GM10266 (cell line): ENCODE data around the gene ZBTB48.

Source experiments
- DNase-seq: peaks from one replicate; pipeline ENCODE4 v3.0.0; 2012; ENCODE audit errors: extremely low spot score
- TF ChIP-seq, protein P1 (sequence below): IDR thresholded peaks from 2 replicates; pipeline ENCODE4 v1.5.1; 2012; ENCODE audit warnings: mild to moderate bottlenecking, low read depth; ENCODE audit not compliant: control insufficient read depth, insufficient read depth; ENCODE audit errors: missing control alignments

Gene ZBTB48

DNA sequence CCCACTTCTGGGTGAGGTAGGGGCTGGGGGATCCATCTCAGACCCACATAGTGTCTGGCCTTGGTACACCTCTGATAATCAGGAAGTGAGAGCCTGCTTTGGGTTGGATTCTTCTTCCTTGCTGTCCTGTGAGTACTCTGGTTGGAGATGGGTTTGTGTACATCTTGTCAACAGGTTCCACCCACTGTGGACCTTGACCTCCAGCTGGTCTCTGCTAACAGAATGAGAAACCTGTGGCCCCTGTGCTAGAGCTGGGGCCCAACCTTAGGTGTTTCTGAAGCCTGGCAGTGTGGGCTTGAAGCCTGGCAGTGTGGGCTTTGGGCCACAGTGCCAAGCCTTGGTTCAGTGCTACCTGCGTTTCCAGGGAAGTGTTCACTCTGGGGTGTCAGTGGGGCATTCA, 2.6 kb downstream of the ZBTB48 start:
- TF ChIP-seq, protein P1, sequence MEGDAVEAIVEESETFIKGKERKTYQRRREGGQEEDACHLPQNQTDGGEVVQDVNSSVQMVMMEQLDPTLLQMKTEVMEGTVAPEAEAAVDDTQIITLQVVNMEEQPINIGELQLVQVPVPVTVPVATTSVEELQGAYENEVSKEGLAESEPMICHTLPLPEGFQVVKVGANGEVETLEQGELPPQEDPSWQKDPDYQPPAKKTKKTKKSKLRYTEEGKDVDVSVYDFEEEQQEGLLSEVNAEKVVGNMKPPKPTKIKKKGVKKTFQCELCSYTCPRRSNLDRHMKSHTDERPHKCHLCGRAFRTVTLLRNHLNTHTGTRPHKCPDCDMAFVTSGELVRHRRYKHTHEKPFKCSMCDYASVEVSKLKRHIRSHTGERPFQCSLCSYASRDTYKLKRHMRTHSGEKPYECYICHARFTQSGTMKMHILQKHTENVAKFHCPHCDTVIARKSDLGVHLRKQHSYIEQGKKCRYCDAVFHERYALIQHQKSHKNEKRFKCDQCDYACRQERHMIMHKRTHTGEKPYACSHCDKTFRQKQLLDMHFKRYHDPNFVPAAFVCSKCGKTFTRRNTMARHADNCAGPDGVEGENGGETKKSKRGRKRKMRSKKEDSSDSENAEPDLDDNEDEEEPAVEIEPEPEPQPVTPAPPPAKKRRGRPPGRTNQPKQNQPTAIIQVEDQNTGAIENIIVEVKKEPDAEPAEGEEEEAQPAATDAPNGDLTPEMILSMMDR = no peak
- DNase-seq = peak; percentile 12

DNA sequence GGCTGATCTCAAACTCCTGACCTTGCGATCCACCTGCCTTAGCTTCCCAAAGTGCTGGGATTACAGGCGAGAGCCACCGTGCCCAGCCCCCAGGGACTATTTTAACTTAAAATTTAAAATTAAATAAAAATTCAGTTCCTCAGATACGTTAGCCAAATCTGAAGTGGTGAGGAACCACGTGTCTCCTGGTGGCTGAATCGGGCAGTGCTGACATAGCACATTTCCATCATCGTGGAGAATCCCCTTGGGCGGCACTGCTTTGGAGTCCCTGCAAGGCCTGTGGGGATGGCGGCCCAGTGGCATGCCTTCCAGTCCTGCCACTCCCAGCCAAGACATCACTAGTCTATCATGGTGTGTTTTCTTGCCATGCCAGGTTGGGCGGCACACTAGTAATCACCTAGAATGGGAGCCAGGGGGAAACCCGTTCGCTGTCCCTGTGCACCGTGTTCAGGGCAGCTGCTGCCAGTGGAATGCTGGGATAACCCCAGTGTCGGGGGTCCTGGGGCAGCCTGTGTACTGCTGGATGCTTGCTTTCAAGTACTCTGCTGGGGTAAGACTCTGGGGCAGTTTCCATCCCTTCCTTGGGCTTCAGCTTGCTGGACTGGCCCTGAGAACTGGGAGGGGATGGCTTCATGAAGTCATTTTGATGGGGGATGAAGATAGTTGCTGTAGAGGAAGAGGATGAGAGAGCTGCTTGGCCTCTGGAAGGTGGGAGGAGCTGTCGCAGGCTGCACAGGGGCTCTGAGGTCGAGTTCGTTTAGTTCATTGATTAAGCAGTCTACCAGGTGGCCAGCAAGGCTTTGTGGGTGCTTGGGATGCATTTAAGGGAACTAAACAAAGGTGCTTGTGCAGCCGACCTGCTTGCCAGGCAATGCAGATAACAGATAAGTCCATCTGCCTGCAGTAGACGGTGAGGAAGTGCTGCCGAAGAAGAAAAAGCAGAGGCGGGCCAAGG, 4.6 kb downstream of the ZBTB48 start:
- TF ChIP-seq, protein P1 = no peak
- DNase-seq = peak; percentile 5

DNA sequence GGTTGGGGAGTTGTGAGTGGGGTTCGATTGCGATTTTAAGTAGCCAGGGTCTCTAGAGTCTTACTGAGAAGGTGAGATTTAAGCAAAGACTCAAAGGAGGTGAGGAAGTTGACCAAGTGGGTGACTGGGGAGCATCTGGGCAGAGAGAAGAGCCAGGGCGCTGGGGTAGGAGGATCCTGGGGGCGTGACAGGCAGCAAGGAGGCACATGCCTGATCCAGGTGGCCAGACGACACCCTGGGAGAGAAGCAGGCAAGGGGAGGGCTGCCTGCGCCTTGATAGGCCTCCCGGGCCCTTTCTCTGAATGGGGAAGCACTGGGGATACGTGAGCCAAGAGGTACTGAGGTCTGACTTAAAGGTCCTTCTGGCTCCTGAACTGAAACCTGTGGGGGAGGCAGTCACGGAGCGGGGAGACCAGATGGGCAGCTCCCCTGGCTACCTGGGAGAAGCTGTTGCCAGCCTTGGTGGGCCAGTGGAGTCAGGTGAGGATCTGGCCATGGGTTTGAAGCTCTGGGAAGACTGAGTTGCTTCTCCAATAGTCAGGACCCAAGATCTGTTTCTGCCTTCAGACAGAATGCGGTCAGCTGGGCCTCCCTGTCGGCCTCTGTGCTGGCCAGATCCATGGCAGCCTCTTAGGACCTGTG, 5.4 kb downstream of the ZBTB48 start:
- DNase-seq = peak; percentile 8
- TF ChIP-seq, protein P1 = no peak

DNA sequence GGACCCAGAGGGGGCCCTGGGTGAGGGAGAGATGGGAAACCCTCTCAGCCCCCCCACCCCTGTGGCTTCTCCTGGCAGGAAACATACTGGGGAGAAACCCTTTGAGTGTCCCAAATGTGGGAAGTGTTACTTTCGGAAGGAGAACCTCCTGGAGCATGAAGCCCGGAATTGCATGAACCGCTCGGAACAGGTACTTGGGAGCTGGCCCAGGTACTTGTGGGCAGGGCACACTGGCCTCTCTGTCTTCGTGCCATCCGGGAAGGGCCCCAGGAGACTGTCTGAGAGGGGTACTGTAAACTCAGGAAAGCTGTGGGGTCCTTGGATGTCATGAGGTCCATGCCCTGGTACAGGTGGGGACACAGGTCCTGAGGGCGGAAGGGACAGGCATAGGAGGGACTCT, 6.0 kb downstream of the ZBTB48 start:
- TF ChIP-seq, protein P1 = no peak
- peak; percentile 11 for DNase-seq

DNA sequence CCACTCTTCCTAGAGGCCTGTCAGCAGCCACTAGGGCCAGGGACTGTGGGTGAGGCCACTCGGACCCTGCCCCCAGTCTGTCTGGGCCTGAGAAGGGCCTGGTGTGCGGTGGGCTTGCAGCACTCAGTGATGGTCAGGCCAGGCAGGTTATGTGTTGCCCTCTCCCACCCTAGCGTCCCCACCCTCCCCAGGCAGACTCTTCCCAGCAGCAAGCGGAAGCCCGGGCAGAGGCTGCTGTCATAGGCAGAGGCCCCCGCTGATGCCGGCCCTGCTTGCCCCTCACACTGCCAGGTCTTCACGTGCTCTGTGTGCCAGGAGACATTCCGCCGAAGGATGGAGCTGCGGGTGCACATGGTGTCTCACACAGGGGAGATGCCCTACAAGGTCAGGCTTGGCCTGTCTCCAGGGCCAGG, 6.6 kb downstream of the ZBTB48 start:
- TF ChIP-seq, protein P1 = no peak
- DNase-seq = no peak

DNA sequence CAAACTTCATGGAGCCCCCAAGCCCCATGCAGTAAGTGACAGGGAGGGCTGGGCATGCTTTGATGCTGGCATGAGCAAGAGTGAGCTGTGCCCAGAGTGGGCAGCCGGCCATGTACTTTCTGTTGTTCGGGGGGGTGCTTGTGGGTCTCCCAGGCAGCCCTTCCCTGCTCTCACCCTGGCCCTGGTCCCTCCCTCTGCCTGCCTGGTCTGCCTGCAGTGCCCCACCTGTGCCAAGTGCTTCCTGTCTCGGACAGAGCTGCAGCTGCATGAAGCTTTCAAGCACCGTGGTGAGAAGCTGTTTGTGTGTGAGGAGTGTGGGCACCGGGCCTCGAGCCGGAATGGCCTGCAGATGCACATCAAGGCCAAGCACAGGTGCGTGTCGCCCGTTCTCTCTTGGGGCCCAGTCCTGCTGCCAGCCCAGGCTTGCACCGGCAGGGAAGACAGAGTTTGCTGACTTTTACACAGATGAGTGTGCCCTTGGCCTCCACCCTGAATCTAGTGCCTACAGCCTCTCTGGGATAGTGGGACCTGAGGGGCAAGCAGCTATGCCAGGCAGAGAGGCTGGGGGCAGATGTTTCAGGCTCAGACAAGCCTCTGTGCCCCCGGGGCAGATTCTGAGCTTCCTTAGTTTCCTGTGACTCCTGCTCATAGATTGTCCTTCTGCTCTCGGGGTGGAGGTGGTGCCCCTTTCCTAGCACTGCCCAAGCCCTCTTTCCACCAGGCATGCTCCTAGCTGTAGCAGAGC, 7.6 kb downstream of the ZBTB48 start:
- TF ChIP-seq, protein P1 = no peak
- DNase-seq = no peak
